Neural progenitor cell (in vitro differentiated cells): ENCODE results near the gene CASP7.

Source experiments
- CTCF ChIP-seq: fragments of 200-600 bp; sonication (generic); IDR thresholded peaks from 2 replicates; pipeline ENCODE4 v1.5.1; 2017; ENCODE audit warnings: antibody characterized with exemption, mild to moderate bottlenecking
- EZH2phosphoT487 ChIP-seq: fragments of 200-600 bp; sonication (generic); IDR thresholded peaks from 2 replicates; pipeline ENCODE4 v1.6.1; 2017; ENCODE audit warnings: antibody characterized with exemption

GRCh38 chr10:113767222-113767621 lies 87.5 kb downstream of the CASP7 start:
- TF ChIP-seq CTCF (no peak), EZH2phosphoT487 (no peak)
